ENCODE results near the gene AK4. TPM values are rescaled to one million over a fixed set of nuclear protein-coding genes. Genes with fewer than 3 reads are reported as not detected.

AK4 gene
- total RNA-seq, 1 donor from 2014 or later: 153 TPM

DNA sequence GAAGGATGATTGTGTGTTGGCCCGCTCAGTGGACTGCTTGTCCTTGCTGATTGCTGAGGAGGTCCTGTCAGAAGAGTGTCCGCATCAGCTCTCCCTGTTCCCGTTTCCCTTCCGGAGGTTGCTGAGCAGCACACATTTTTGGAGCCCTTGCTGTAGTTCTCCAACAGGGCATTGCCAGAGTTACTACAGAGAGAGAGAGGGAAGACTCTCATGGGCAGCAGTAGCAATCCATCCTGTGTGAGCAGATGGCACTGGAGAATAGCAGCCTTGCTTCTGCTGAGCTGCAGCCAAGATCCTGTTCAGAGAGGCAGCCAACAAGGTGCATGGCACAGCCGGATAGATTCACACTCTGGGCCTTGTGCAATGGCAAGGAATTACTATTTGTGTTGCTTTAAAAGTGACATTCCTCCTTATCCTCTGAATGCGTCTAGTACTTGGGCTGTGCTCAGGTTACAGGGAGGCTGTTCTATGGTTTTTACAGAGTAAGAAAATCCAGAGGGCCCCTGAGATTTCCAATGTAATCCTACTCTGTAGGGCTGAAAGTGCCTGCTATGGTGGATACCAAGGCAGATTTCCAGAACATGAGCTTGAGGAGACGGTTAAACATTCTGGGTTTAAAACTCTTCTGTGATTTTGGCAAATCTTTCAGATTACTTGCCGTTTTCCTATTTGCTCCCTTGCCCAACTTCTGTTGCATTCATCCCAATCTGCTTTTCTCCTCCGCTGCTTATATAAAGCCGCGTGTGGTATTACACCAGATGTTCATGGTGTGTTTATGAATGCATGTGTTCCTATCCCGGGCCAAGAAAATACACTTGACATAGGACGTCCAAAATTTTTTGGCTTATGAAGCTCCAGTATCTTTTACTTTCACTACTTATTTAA, 27.4 kb downstream of the AK4 start:
- DNase-seq (ENCODE audit: low spot score): no peak
- peak; percentile 17 for ATAC-seq

DNA sequence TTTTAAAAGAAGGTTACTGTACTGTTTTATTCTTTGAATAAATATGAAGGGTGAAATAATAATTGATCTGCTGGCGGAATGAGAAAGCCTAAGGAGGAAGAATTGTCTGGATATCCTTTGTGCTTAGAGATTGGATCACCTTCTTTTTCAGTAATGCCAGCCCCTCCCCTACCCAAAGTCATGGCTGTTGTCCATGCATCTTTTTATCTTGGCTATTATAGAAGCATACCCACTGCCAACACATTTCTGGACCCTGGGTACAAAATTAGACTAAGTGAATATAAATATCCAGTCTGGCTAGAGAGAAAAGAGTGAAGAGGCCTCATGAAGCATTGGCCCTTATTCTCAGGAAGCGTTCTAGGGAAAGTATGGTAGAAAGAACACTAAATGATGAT, 28.1 kb downstream of the AK4 start:
- no peak for ATAC-seq

DNA sequence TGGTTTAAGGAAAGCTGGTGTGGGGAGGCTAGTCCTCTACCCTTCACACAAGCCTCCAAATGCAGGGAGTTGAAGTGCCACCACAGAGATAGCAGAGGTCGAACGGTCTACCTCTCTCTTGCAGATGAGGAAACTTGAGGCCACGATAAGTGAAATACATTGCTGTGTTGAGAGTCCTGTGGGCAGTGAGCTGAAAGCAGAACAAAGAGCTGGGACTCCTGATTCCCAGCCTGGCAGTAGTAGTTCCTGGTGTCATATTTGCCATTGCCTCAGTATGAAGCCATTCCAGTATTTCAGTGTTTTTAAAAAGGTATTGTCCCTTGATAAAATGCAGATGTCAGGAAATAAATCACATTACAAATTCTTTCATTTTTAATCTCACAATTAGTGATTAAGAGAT, 28.6 kb downstream of the AK4 start:
- ATAC-seq (no peak), DNase-seq (ENCODE audit: low spot score) (no peak)

More for the DNA sequence above, 28.1 kb downstream of the AK4 start:
- no peak for DNase-seq (ENCODE audit: low spot score)

DNA sequence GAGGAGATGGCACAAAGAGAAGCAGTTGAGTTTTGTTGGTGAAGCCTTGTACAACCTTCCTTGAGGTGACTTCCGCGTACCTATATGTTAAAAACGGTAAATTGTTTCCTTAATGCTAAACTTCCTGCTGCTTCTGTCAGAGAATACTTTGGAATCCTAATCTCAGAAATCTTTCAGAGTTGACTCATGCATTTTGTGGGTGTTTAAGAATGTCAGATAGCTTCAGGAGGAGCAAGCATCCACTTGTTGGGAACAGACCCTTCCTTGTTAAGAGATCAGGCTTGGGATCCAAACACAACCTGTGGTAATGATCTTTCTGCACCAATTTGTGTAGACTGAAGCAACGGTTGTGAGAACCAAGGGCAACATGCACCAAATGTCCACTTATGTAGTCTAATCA, 29.5 kb downstream of the AK4 start:
- DNase-seq (ENCODE audit: low spot score) (no peak), ATAC-seq (no peak)

DNA sequence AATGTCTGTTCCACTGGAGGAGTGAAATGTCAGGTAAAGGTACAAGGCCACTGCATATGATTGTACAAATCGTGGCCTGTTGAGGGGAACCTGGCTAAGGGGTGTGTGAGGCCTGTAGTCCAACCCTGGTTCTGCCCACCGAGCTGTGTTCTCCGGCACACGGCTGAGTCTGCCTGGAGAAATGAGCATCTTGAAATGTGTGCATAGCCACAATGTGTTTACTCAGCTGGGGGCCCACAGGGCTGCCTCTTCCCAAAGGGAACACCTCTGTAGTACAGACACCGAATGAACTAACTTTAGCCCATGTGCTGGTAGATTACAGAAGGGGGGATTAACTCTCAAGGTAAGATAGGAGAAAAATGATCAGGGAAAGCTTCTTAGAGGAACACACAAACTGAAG, 30.2 kb downstream of the AK4 start:
- DNase-seq (ENCODE audit: low spot score) (no peak), ATAC-seq (no peak)

DNA sequence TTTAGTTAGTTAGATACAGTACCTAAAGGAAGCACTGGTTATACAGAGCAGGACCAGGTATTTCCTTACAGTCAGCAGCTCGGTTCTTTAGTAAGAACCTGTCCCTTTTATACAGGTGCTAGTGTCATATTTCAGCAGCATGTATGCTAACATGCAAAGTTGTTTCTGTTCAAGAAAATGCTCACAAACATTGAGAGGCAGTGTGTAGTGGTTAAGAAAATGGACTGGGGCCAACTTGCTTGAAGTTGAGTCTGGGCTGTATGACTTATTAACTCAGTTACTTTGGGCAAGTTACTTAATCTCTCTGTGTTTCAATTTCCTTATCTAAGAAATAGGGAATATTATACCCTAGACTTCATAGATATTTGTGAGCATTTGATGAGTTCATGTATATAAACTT, 31.1 kb downstream of the AK4 start:
- ATAC-seq: peak; percentile 20
- no peak for DNase-seq (ENCODE audit: low spot score)

DNA sequence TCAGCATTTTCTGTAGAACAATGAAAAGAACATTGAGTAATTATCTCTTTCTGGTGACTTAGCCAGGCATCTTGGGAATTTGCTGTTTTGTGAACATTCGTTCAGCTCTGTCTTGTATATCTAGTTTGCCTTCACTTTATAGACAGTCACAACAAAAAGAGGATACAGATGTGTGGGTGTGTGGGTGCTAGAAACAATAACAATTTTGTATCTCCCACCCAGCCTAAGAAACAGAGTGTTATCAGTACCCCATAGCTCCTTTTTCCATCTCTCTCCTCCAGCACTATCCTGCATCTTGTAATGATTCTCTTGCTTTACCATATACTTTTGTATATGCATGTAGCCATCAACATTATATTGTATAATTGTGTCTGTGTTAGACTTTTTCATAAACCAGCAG, 33.0 kb downstream of the AK4 start:
- DNase-seq (ENCODE audit: low spot score) (no peak), ATAC-seq (no peak)

DNA sequence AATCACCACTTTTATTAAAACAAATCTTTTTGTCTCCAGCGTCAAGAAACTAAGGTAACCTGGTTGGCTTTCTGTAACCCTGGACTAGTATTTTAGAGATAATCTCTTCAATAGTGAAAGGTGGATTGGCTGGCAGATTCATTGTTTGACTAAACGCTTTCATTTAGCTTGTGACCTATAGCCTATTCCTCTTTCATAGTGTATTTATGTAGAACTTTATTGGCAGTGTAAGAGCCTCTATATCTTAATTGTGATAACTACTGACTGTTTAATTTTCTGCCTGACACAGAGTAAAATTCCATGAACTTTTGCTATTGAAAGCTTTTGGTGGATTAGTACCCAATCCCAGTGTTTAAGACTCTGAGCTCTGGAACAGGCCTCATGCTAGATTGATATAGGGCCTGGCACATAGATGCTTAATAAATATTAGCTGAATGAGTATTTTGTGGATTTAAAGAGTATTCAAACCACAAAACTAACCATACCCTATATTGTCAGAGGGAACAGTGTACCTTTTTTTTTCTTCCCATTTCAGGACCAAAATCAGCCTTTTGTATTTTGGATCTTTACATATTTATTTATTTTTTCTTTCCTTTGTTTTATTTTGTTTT, 34.8 kb downstream of the AK4 start:
- no peak for ATAC-seq
- DNase-seq (ENCODE audit: low spot score): no peak

DNA sequence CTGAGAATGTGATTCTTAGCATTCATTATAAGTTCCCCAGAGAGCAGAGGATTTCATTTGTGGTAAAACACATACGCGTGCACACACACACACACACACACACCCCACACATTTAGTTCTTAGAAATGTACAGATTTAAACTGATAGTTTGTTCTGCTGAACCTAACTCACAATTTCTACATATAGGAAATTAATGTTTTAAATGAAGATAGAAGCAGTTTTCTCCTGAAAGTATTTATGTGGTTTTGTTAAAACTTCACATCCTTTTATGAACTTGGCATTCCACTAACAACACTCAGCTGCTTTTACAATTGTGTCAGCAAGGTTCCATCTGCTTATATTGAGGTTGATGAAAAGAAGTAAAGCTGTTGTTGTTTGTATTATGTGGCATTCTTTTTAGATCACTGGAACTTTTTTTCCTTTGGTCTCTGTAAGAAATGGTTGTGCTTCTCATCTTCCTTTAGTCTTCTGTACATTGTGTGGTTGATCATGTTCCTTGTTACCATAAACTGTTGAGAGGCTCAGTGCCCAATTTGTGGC, 41.6 kb downstream of the AK4 start:
- ATAC-seq (no peak), DNase-seq (ENCODE audit: low spot score) (no peak)

DNA sequence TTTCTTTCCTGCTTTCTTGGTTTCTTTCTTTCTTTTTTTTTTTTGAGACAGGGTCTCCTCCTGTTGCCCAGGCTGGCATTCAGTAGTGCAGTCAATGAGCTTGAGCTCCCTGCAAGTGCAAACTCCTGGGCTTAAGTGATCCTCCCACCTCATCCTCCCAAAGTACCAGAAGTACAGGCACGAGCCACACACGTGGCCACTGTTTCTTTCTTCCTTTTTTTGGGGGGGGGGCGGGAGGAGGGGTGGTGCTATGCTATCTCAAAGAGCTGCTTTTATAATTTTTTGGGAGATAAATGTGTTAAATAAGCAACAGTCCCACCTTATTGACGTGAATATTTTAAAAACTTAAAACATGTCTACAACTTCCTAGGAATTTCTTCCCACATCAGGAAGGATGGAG, 42.2 kb downstream of the AK4 start:
- ATAC-seq: no peak
- no peak for DNase-seq (ENCODE audit: low spot score)

DNA sequence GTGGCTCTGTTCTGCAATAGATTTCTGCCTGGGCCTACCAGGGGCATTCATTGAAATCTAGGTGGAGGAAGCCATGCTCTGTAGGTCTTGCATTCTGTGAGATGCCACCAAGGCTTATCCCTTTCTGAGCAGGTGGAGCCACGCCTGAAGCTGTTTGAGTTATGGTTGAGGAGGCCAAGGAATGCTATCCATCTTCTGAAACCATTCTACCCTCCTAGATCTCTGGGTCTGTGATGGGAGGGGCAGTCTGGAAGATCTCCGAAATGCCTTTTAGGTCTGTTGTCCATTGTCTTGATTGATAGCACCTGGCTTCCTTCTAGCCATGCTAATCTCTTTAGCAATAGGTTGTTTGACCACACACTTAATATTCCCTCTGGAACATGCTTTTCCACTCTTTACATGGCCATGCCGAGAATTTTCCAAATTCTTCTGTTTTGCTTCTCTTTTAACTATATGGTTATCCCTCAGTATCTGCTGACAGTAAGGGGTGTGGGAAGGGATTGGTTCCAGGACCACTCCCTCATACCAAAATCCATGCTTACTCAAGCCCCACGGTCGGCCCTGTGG, 45.2 kb downstream of the AK4 start:
- no peak for DNase-seq (ENCODE audit: low spot score)
- no peak for ATAC-seq

DNA sequence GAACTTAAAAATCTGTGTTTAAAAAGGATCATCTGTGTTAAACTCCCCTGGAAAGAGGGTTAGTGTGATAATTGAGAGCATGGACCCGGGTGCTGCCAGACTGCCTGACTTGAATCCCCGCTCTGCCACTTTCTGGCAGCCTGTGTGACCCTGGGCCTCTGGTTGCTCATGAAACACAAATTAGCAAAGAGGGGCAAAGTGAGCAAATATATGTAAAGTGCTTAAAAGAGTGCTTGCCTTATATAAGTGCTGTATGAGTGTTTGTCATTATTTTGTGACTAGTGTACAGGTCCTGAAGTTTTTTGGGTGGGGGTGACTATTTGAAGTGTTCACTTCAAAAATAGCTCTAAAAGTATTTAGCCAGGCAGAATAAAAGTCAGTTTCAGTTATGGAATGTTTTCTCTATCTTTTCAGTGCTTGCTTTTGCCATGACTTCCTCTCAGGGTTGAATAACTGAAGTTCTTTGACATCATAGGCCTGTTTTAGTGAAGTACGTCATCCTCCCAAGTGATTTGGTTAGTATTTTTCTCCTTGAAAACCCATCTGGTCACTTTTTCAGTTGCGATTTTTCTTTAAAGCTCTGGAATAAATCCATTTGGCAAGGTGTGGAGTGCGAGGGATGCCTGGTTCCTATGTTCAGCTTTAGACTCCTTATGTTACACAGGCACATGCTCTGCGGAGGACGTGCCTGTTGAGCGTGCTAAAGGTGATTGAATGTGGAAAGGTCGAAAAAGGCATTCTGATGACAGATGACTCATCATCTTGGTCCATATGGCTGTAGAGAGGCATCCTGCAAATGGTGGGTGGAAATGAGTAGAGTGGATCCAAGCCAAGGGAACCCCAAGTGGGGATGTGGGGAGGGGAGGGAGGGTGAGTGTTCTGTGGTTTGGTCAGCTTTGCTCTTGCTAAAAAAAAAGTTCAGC, 47.8 kb downstream of the AK4 start:
- DNase-seq (ENCODE audit: low spot score): no peak
- ATAC-seq: no peak

DNA sequence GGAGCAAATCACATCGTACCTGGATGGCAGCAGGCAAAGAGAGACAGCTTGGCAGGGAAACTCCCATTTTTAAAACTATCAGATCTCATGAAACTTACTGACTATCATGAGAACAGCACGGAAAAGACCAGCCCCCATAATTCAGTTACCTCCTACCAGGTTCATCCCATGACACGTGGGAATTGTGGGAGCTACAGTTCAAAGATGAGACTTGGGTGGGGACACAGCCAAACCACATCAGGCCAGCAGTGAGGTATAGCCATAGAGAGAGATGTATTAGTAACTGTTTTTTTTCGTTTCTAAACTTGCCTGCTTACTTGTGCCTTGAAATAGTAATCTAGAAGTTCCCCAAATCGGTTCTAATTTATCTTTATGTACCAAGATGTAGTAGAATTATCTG, 48.9 kb downstream of the AK4 start:
- no peak for DNase-seq (ENCODE audit: low spot score)
- ATAC-seq: no peak

DNA sequence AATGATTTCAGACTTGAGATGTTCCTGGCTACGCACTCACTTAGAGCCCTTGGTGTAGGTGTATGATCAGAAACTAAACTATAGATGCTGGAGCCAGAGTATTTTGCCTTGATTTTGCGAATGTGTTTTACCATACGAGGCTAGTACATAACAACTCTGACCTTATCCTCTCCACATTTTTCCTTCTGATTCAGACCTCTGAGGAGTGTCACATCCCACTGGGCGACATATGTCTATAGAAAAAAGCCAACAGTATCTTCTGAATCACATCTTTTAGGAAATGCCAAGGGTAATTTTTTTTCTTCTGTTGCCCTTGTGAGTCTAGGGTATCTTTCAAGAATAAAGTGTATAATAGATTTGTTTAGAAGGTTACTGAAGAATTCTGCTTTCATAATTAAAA, 49.6 kb downstream of the AK4 start:
- no peak for DNase-seq (ENCODE audit: low spot score)
- no peak for ATAC-seq

DNA sequence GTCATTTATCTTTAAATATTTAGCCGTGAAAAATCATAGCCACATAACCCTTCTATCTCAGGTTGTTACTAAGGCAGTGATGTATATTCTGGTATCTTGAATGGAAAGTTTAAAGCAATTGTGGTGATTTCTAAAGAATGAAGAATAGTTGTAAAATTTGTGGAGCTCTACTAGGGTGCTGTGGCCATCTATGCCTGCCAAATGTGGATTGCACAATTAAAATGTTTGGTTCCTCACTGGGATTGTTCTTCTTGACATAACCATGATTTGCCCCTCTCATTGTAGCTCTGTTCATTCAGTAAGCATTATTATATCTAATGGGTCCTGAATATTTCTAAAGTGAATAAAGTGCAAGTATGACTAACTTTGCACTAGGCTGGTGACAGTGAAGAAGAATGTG, 50.1 kb downstream of the AK4 start:
- DNase-seq (ENCODE audit: low spot score) (no peak), ATAC-seq (peak; percentile 35)

DNA sequence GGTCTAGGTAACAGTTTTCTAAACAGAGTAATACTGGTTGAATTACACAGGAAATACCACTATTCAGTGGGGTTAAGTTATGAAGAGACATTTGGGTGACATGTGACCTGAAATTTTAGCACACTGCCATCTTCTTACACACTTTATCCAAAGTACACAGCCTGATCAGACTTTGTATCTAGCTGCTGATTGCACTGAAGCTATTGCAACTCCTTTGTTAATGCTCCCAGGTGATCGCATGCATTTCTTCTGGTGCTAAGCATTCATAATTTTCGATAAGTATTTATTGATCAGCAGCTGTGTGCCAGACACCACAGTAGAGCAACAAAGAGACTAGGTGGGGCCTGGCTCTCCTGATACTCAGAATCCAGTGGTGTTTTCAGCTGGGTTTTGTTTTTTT, 52.4 kb downstream of the AK4 start:
- ATAC-seq (peak; percentile 73), DNase-seq (ENCODE audit: low spot score) (peak; percentile 58)

DNA sequence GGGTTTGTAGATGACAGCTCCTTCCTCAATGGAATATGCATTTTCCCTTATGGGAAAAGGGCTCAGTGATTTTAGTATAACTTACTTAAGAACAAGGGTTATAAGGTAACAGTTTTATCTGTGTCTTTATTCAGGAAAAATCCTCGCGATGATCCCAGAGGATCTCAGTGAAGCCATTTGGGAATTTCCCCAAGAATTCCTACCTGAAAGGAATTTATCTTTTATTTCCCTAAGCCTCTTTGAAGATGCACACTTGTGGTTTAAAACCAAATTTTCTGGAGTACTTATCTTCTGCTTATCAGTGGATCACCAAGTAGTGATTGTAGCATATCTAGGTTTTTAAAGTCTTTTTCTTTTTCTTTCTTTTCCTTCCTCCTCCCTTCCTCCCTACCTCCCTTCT, 58.8 kb downstream of the AK4 start:
- ATAC-seq: no peak
- no peak for DNase-seq (ENCODE audit: low spot score)

DNA sequence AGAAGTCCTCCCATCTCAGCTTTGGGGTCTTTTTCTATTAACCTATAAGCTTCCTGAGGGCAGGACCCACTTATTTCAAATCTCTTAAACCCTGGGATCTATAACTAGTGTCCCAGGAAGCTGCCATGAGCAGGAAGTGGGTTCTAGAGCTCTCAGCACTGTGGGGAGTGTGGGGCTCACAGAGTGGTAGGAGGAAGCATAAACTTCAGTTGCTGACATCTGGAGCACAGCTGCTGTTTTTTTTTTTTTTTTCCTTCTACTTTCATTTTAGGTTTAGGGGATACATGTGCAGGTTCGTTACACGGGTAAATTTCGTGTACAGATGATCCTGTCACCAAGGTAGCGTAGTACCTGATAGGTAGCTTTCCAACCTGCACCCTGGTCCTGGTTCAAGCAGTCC, 59.3 kb downstream of the AK4 start:
- ATAC-seq (no peak), DNase-seq (ENCODE audit: low spot score) (no peak)

DNA sequence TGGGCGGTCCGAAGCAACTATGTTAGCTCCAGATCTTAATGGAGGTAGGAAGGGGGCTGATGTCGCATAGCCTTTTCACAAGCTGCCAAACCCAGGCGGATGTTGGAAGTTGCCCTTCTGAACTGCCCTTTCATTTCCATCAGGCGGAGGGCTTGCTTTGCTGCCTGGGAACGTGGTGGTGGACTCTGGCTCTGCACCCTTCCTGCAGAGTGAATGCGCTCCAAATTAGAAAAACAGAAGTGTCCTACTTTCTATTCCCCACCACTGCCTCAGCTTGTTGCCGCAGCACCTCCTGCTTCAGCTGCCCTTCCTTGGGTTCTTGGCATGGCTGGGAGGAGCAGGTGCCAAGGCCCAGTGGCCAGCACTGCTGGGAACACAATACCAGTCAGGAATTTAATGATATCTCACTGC, 60.6 kb downstream of the AK4 start:
- peak; percentile 88 for ATAC-seq
- DNase-seq (ENCODE audit: low spot score): peak; percentile 88

DNA sequence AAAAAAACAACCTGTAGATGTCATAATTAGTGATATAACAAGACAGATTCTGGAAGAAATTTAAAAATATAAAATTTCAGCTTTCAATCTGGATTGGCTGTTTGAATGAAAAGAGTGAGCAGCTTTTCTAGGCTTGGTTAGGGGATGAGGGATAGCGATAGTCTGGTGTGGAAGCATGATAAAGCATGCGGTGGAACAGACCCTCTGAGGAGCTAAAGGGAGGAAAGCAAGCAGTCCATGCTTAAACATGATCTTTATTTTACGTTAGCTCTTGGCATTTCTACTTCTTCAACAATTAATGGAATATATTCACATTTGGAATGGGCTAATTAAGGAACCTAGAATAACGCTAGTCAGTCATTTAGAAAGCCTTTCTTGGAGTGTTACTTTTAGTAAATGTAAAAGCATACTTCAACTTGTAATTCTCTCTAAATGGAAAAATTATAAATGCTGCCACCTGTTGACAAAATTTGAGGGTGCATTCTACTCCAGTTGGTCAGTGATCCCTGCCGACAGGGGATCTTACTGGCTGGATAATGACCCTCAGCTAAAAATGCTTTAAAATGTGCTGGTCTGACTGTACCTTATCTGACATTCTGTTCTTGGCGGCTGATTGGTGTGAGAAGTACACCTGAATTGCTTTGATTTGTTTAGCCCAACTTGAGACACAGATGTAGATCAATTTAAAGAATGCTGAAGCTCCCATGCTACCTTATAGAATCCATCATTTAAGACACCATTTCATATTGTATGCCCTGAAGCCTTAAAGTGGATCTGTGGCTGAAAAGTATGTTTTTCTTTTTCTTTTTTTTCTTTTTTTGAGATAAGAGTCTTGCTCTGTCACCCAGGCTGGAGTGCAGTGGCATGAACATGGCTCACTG, 61.2 kb downstream of the AK4 start:
- peak; percentile 65 for ATAC-seq

More for the DNA sequence above, 61.2 kb downstream of the AK4 start:
- no peak for DNase-seq (ENCODE audit: low spot score)

All from left lobe of liver (tissue), 2 donors.